NT2/D1 (cell line): ENCODE results near the gene NUCB1.

Experiments
- YY1 ChIP-seq: IDR thresholded peaks from 2 replicates; pipeline ENCODE4 v1.6.1; 2011; ENCODE audit not compliant: insufficient read length, insufficient read depth
- ZNF274 ChIP-seq: IDR thresholded peaks from 2 replicates; pipeline ENCODE4 v1.6.1; 2011; ENCODE audit warnings: mild to moderate bottlenecking, low read depth, low read length

DNA sequence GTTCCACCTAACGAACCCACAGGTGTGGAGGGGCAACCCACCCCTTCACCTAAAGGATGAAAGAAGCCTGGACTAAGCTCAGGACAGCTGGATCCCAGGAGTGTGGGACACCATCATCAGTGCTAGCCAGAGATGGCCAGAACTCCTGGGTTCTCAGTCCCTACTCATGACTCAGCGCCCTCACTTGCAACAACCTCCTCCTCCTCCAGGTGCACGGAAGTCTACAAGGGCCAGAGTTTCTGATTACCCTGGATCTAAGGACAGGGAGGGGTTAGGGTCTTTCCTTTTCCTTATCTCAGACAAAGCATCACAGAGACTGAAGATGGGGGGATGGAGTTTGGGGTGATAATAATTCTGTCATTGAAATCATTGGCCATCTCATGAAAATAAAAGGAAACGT is 9.6 kb upstream of the NUCB1 start:
- TF ChIP-seq YY1 (no peak), ZNF274 (no peak)
